GM12892 (cell line): ENCODE measurements around the gene UBE2L3.
"Not testable (repeated sequence)": the region's sequence is repeated elsewhere in the genome, so short reads cannot be mapped to it uniquely, and the experiment has no call there.

Source experiments
- DNase-seq: peaks from one replicate; pipeline ENCODE4 v3.0.0; 2011; ENCODE audit not compliant: insufficient read length
- FAIRE-seq: peaks from 2 replicates; lab custom pipeline; 2011; peaks lifted over from hg19 to GRCh38; lab: Jason Lieb, UNC
- POLR2A ChIP-seq: IDR thresholded peaks from 2 replicates; pipeline ENCODE4 v1.6.1; 2011; ENCODE audit warnings: low read depth, low read length, control low read depth
- POLR2AphosphoS5 ChIP-seq: IDR thresholded peaks from 2 replicates; pipeline ENCODE4 v1.6.1; 2011; ENCODE audit warnings: low read depth, low read length, control low read depth
- TAF1 ChIP-seq: IDR thresholded peaks from 2 replicates; pipeline ENCODE4 v1.6.1; 2011; ENCODE audit warnings: low read depth, mild to moderate bottlenecking, control low read depth, low read length, borderline replicate concordance

UBE2L3 gene

DNA sequence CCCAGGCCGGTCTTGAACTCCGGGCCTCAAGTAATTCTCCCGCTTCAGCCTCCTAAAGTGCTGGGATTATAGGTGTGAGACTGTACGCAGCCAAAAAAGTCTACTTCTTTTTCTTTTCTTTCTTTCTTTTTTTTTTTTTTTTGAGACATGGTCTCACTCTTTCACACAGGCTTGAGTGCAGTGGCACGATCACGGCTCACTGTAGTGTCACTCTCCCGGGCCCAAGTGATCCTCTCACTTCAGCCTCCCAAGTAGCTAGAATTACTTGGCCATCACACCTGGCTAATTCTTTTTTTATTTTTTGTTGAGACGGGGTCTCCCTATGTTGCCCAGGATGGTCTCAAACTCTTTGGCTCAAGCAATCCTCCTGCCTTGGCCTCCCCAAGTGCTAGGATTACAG is 3.6 kb upstream of the UBE2L3 start:
- DNase-seq, result no peak

DNA sequence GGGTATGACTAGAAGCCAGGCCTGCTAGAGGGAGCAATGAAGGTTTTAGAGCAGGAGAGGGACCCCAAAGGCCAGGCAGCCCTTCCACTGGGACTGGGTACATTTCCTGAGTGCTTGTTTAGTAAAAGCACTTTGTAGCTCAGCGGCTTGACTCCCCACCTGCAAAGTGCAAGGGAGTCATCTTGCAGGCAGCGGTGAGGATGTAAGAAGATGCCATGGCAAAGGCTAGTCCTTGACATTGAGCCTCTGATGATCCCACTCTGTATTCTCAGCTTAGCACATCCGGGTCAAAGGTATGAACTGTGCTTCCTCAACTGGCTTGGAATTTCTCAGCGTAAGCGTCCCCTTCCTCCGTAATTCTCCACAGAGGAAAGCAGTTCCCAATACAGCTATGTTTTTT is 3.1 kb upstream of the UBE2L3 start:
- no peak for TF ChIP-seq TAF1
- TF ChIP-seq POLR2AphosphoS5, result no peak
- TF ChIP-seq POLR2A, result no peak
- FAIRE-seq (no peak), DNase-seq (no peak)

More for the DNA sequence above, 3.6 kb upstream of the UBE2L3 start:
- FAIRE-seq, result no peak
- TF ChIP-seq POLR2A, result no peak
- no peak for TF ChIP-seq POLR2AphosphoS5
- TF ChIP-seq TAF1, result no peak

DNA sequence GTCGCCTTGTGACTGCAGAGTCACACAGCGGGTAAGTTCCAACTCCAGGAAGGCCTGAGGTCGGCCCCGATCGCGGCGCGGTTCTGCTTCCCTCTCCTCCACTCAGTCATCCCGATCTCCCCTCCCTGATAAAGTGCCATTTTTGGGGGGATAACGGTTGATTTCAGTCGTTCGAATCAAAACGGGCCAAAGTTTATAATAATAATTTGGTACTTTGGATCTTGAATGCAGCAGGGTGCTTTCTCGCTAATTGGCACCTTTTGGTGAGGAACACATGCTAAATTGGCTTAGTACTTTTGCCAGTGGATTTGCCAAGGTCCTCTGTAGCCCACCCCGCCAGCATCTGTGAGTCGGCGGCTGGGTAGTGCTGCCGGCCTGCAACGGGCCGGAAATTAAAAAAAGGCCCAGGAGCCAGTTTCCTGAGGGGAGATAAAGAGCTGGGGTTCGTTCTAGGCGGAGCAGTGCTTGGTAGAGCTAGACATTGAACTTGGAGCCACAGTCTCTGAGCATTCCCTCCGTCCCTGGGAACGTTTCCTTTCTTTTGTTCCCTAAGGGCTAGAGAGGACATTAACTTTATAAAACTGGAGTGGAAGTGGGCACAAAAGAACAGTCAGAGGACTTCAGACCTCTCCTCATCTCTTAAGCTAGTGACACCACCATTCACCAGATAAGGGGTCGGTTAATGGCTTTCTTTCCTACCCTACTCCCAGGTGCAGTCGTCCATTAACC is 997 bp downstream of the UBE2L3 start:
- TF ChIP-seq POLR2A (no peak), POLR2AphosphoS5 (no peak), TAF1 (no peak)
- FAIRE-seq (no peak), DNase-seq (no peak)

DNA sequence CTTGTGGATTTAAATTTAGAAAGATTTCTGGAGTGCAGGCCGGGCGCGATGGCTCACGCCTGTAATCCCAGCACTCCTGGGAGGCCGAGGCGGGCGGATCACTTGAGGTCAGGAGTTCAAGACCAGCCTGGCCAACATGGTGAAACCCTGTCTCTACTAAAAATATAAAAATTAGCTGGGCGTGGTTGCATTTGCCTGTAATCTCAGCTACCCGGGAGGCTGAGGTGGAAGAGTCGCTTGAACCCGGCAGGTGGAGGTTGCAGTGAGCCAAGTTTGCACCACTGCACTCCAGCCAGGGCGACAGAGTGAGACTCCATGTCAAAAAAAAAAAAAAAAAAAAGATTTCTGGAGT is 1.5 kb downstream of the UBE2L3 start:
- DNase-seq, FAIRE-seq: not testable (repeated sequence)

DNA sequence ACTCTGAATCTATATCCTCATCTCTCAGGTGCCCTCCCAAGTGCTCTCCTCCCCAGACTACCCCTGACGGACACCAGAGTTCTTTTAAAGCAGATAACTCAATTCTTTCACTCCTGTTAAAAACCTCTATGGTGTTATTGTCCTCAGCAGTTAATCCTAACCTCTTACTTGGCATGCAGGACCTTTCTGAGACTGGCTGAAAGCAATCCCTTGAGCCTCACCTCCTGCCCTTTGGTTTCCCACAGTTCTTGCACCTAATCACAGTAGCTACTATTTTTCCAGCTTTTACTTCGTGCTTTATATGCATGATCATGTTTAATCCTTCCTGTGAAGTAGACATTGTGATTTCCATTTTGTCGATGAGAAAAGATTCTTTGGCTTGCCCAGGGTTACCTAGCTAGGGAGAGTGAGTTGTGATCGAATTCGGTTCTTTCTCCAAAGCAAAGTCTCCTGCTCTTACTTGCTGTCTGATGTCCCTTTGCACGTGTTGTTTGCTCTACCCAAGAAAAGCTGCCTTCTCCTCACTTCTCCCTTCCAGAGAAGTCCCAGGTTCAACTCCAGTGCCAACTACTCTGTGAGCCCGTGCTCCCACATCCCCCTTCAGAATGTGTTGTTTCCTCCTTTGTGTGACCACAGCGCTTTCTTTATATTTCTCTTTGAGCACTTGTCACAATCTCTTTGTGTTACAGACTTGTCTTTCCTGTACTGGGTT is 2.1 kb downstream of the UBE2L3 start:
- DNase-seq (no peak), FAIRE-seq (peak; percentile 40)
- TF ChIP-seq POLR2A, result no peak
- no peak for TF ChIP-seq TAF1
- TF ChIP-seq POLR2AphosphoS5, result no peak

DNA sequence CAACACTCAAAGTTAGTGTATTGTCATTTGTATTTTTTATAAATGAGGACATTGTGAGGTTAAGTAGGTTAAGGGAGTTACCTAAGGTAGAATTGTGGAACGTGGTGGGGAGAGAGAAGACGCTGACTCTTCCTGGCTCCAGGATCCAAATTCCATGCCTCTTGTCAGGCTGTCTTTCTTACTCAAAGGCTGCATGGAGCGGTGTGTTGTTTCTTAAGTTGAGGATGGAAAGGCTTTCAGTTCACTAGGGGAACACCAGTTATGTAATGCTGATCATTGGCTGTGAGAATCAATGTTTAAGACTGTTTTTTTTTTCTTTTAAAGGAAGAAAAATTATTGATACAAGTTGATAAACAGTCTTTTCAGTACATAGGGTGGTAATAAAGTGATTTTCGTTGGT is 2.9 kb downstream of the UBE2L3 start:
- no peak for FAIRE-seq

DNA sequence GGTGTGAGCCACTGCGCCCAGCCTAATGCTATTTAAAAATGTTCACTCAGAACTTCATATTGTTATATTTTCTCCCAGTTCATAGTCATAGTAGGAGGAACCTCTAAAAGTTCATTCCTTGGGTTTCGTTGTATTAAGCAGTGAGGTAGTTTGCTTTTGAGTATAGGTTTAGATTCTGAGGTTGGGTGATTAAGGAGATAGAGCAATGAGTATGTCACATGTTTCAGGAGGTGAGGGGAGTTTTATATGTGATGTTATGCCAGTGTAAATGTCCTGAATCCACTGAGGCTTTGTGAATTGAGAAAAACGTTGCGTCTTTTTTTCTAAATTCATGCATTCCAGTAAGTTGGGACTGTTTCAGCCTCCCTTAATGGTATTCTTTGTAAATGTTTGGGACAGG is 4.2 kb downstream of the UBE2L3 start:
- DNase-seq (no peak), FAIRE-seq (no peak)
- no peak for TF ChIP-seq TAF1
- TF ChIP-seq POLR2A, result no peak
- no peak for TF ChIP-seq POLR2AphosphoS5

More for the DNA sequence above, 2.9 kb downstream of the UBE2L3 start:
- TF ChIP-seq TAF1 (no peak), POLR2AphosphoS5 (no peak), POLR2A (no peak)
- no peak for DNase-seq

DNA sequence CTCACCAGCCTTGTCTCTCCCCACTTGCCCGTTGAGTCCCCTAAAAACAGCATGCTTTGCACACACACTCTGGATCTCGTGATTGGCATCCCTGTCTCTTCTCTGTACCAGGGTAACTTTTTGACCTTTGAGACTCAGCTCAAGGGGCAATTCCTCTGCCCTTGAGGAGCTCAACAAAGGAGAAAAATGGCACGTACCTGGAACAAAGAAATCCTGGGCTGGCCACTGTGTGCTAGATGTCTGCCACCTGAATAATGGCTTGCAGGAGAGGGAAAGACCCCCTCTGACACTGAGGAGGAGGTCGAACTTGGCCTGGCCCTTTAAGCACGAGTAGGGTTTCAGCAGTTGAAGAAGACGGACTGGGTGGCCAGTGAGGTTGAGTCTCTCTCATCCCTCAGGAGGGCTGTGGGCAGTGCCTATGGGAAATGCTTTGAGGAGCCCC is 5.8 kb downstream of the UBE2L3 start:
- no peak for DNase-seq
- FAIRE-seq, result no peak

DNA sequence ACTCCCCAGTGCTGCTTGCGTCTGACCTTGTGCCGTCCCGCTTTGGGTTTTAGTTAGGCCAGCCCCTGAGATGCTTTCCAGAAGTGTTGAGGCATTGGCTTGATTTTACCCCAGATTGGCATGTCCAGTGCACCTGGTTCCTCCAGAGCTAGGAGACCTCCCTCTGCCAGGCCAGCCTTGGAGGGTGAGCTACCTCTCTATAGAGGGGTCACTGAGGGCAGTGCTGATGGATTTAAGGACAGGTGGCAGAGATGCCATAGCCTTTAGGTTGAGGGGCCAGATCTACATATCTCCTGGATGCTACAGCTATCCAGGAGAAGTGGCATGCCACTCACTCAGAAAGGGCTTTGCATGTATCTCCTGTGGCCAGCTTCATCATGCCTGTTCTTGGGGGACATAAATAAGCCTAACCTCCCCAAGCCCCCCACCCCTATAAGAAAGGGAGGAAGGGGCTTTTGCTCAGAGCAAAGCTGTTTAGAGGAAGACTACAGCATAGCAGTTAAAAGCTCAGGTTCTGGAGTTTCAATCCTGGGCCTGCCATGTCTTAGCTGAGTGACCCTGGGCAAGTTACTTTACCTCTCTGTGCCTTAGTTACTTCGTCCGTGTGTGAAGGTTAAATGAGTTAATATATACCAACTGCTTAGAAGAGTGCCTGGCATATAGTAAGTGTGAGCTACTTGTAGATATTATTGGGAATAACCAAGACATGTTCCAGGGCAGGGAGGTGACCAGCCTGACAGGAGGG is 6.4 kb downstream of the UBE2L3 start:
- no peak for FAIRE-seq
- TF ChIP-seq POLR2A, result no peak
- no peak for TF ChIP-seq POLR2AphosphoS5
- no peak for TF ChIP-seq TAF1
- DNase-seq, result no peak

More for the DNA sequence above, 5.8 kb downstream of the UBE2L3 start:
- no peak for TF ChIP-seq POLR2AphosphoS5
- no peak for TF ChIP-seq TAF1
- no peak for TF ChIP-seq POLR2A

DNA sequence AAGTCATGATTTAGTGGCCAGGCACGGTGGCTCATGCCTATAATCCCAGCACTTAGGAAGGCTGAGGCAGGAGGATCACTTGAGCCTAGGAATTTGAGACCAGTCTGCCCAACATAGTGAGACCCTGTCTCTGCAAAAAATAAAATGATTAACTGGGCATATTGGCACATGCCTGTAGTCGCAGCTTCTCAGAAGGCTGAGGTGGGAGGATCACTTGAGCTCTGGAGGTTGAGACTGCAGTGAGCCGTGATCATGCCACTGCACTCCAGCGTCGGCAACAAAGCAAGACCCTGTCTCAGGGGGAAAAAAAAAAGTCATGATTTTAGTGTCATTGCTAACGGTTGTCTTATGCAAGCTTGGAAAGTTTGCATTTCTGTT is 11.9 kb downstream of the UBE2L3 start:
- DNase-seq (no peak), FAIRE-seq (no peak)
- TF ChIP-seq POLR2AphosphoS5, result no peak
- no peak for TF ChIP-seq TAF1
- TF ChIP-seq POLR2A, result no peak

DNA sequence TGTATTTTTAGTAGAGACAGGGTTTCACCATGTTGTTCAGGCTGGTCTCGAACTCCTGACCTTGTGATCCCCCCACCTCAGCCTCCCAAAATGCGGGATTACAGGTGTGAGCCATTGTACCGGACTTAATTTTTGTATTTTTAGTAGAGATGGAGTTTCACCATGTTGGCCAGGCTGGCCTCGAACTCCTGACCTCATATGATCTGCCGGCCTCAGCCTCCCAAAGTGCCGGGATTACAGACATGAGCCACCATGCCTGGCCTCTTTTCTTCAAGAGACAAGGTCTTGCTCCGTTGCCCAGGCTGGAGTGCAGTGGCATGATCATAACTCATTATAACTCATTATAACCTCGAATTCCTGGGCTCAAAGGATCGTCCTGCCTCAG is 13.1 kb downstream of the UBE2L3 start:
- DNase-seq, FAIRE-seq: not testable (repeated sequence)

DNA sequence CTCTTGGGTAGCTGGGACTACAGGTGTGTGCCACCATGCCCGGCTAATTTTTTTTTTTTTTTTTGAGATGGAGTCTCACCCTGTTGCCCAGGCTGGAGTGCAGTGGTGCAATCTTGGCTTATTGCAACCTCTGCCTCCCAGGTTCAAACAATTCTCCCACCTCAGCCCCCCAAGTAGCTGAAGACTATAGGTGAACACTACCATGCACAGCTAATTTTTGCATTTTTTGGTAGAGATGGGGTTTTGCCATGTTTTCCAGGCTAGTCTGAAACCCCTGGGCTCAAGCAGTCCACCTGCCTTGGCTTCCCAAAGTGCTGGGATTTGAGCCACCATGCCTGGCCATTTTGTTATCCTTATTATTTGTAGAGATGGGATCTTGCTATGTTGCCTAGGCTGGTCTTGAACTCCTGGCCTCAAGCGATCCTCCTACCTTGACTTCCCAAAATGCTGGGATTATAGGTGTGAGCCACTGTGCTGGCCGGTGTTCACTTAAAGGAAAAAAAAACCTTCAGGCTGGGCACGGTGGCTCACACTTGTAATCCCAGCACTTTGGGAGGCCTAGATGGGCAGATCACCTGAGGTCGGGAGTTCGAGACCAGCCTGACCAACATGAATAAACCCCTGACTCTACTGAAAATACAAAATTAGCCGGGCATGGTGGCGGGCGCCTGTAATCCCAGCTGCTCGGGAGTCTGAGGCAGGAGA is 13.6 kb downstream of the UBE2L3 start:
- DNase-seq, FAIRE-seq: not testable (repeated sequence)
